ENCODE measurements around the gene HEMGN. TPM values are rescaled to one million over a fixed set of nuclear protein-coding genes. Genes with fewer than 3 reads are reported as not detected.
"Not testable (repeated sequence)": the region's sequence is repeated elsewhere in the genome, so short reads cannot be mapped to it uniquely, and the experiment has no call there.

The HEMGN gene
- total and polyA plus RNA-seq, 2 experiments from 2014 or later = not detected

- H3K27me3 ChIP-seq = peaks cover 65% of the 10 kb centered on the region
- H3K36me3 ChIP-seq = no peaks in the 10 kb centered on the region
- no peak for TF ChIP-seq CTCF (IDR thresholded peaks at IDR 0.05; ENCODE audit: low read depth, low read length)
Measured at GRCh38 chr9:97979788-97980478, 42.0 kb upstream of the HEMGN start.

GRCh38 chr9:97978371-97979130 lies 40.6 kb upstream of the HEMGN start:
- Histone ChIP-seq H3K4me3 (no peak overlapping the region), H3K27me3 (peaks cover 71% of the 10 kb centered on the region), H3K27ac (no peak overlapping the region), H3K36me3 (no peaks in the 10 kb centered on the region), H3K9me3 (ENCODE audit: low read depth) (no peaks in the 10 kb centered on the region), H3K4me1 (ENCODE audit: low read depth) (no peaks in the 10 kb centered on the region)
- TF ChIP-seq CTCF (IDR thresholded peaks at IDR 0.05; ENCODE audit: low read depth, low read length) = no peak
- DNase-seq (ENCODE audit: low read depth in 1 of 2, low spot score in 1 of 2) = no peak

More at GRCh38 chr9:97979788-97980478, 42.0 kb upstream of the HEMGN start:
- no peak for DNase-seq (ENCODE audit: low read depth in 1 of 2, low spot score in 1 of 2)
- Histone ChIP-seq H3K27ac (no peak overlapping the region), H3K9me3 (ENCODE audit: low read depth) (no peaks in the 10 kb centered on the region), H3K4me1 (ENCODE audit: low read depth) (no peaks in the 10 kb centered on the region), H3K4me3 (no peak overlapping the region)

- not testable (repeated sequence) for H3K4me3 ChIP-seq; H3K4me1 ChIP-seq (ENCODE audit: low read depth); H3K27ac ChIP-seq; H3K36me3 ChIP-seq; DNase-seq (ENCODE audit: low read depth in 1 of 2, low spot score in 1 of 2); H3K9me3 ChIP-seq (ENCODE audit: low read depth)
- H3K27me3 ChIP-seq = peaks cover 77% of the 10 kb centered on the region
Measured at GRCh38 chr9:97976633-97977032, 38.7 kb upstream of the HEMGN start.

- Histone ChIP-seq H3K27ac (no peak overlapping the region), H3K36me3 (no peaks in the 10 kb centered on the region), H3K4me3 (no peak overlapping the region), H3K9me3 (ENCODE audit: low read depth) (no peaks in the 10 kb centered on the region), H3K4me1 (ENCODE audit: low read depth) (no peaks in the 10 kb centered on the region), H3K27me3 (peaks cover 77% of the 10 kb centered on the region)
- no peak for TF ChIP-seq CTCF (IDR thresholded peaks at IDR 0.05; ENCODE audit: low read depth, low read length)
- no peak for DNase-seq (ENCODE audit: low read depth in 1 of 2, low spot score in 1 of 2)
Measured at GRCh38 chr9:97975376-97975775, 37.4 kb upstream of the HEMGN start.

GRCh38 chr9:97972753-97973152 lies 34.8 kb upstream of the HEMGN start:
- no peaks in the 10 kb centered on the region for H3K36me3 ChIP-seq
- H3K9me3 ChIP-seq (ENCODE audit: low read depth) = no peaks in the 10 kb centered on the region
- TF ChIP-seq CTCF (IDR thresholded peaks at IDR 0.05; ENCODE audit: low read depth, low read length) = no peak
- no peak overlapping the region for H3K27ac ChIP-seq
- peaks cover 76% of the 10 kb centered on the region for H3K27me3 ChIP-seq
- H3K4me3 ChIP-seq = no peak overlapping the region
- DNase-seq (ENCODE audit: low read depth in 1 of 2, low spot score in 1 of 2) = no peak
- no peaks in the 10 kb centered on the region for H3K4me1 ChIP-seq (ENCODE audit: low read depth)

GRCh38 chr9:97970165-97970564 lies 32.2 kb upstream of the HEMGN start:
- Histone ChIP-seq H3K36me3 (no peaks in the 10 kb centered on the region), H3K27ac (no peak overlapping the region), H3K4me1 (ENCODE audit: low read depth) (no peaks in the 10 kb centered on the region), H3K9me3 (ENCODE audit: low read depth) (no peaks in the 10 kb centered on the region), H3K4me3 (no peak overlapping the region), H3K27me3 (peaks cover 82% of the 10 kb centered on the region)
- DNase-seq (ENCODE audit: low read depth in 1 of 2, low spot score in 1 of 2) = no peak
- no peak for TF ChIP-seq CTCF (IDR thresholded peaks at IDR 0.05; ENCODE audit: low read depth, low read length)

Measured in cardiac muscle cell (in vitro differentiated cells and primary cell).